WTC11 (cell line): ENCODE results near the gene CACNA1D. TPM values are rescaled to one million over a fixed set of nuclear protein-coding genes. Genes with fewer than 3 reads are reported as not detected.

Experiments
- ATAC-seq: fragments of 200-7000 bp; cut with Tn5 transposase; 2 replicates; pipeline ENCODE4 v1.10.0; 2021; ENCODE audit warnings: mild to moderate bottlenecking, moderate library complexity
- CTCF ChIA-PET: fragments of 300-600 bp; sonication (Branson Sonifier 250); formaldehyde crosslinking; loops from one replicate; lab custom pipeline; 2021; ENCODE audit warnings: antibody characterized with exemption; lab: Charles Lee
- POLR2A ChIA-PET: fragments of 350-600 bp; sonication (Branson Sonifier 250); formaldehyde crosslinking; loops from one replicate; lab custom pipeline; 2021; ENCODE audit warnings: antibody characterized with exemption; lab: Charles Lee
- DNase-seq: peaks from one replicate; pipeline ENCODE4 v3.0.0; 2021; ENCODE audit warnings: low spot score
- H3K27ac Mint-ChIP-seq: 2 replicates; pipeline ENCODE4 v1.8.0; 2021; ENCODE audit warnings: mixed read lengths
- H3K27me3 Mint-ChIP-seq: 2 replicates; pipeline ENCODE4 v1.8.0; 2021; ENCODE audit warnings: low read depth, mild to moderate bottlenecking, moderate library complexity, mixed read lengths
- H3K36me3 Mint-ChIP-seq: 2 replicates; pipeline ENCODE4 v1.8.0; 2021; ENCODE audit warnings: mixed read lengths
- H3K4me1 Mint-ChIP-seq: 2 replicates; pipeline ENCODE4 v1.8.0; 2022; ENCODE audit warnings: mixed read lengths
- H3K4me3 Mint-ChIP-seq: 2 replicates; pipeline ENCODE4 v1.8.0; 2021; ENCODE audit warnings: mild to moderate bottlenecking, moderate library complexity, mixed read lengths
- H3K9me3 Mint-ChIP-seq: 2 replicates; pipeline ENCODE4 v1.8.0; 2021; ENCODE audit warnings: mixed read lengths
- AFF4 ChIP-seq: sonication (generic); formaldehyde crosslinking; IDR thresholded peaks from 2 replicates; pipeline ENCODE4 v1.8.1; 2023; ENCODE audit warnings: mild to moderate bottlenecking, missing genetic modification reagents, borderline replicate concordance
- ATF6 ChIP-seq: sonication (generic); formaldehyde crosslinking; IDR thresholded peaks from 2 replicates; pipeline ENCODE4 v1.8.1; 2023; ENCODE audit warnings: mild to moderate bottlenecking, missing genetic modification reagents
- CBFB ChIP-seq: sonication (generic); formaldehyde crosslinking; IDR thresholded peaks from 2 replicates; pipeline ENCODE4 v1.8.1; 2022; ENCODE audit warnings: mild to moderate bottlenecking, low read depth, missing genetic modification reagents
- E2F4 ChIP-seq: sonication (generic); formaldehyde crosslinking; IDR thresholded peaks from 2 replicates; pipeline ENCODE4 v1.8.1; 2022; ENCODE audit warnings: low read depth, mild to moderate bottlenecking, moderate library complexity, missing genetic modification reagents, borderline replicate concordance
- FOXJ3 ChIP-seq: sonication (generic); formaldehyde crosslinking; IDR thresholded peaks from 2 replicates; pipeline ENCODE4 v1.9.0; 2021; ENCODE audit warnings: missing genetic modification reagents, mild to moderate bottlenecking, borderline replicate concordance
- FOXK1 ChIP-seq: sonication (generic); formaldehyde crosslinking; IDR thresholded peaks from 2 replicates; pipeline ENCODE4 v1.8.0; 2022; ENCODE audit warnings: mild to moderate bottlenecking, moderate library complexity, missing genetic modification reagents
- GABPB1 ChIP-seq: sonication (generic); formaldehyde crosslinking; IDR thresholded peaks from 2 replicates; pipeline ENCODE4 v1.8.1; 2023; ENCODE audit warnings: mild to moderate bottlenecking, missing genetic modification reagents
- JAZF1 ChIP-seq: fragments of 250-450 bp; sonication (Bioruptor Pico); IDR thresholded peaks from 2 replicates; pipeline ENCODE4 v1.9.0; 2021; ENCODE audit warnings: moderate library complexity, mild to moderate bottlenecking, inconsistent platforms
- KAT7 ChIP-seq: sonication (generic); formaldehyde crosslinking; IDR thresholded peaks from 2 replicates; pipeline ENCODE4 v1.8.1; 2023; ENCODE audit warnings: missing genetic modification reagents, mild to moderate bottlenecking, borderline replicate concordance
- MAX ChIP-seq: sonication (generic); formaldehyde crosslinking; IDR thresholded peaks from 2 replicates; pipeline ENCODE4 v1.8.0; 2022; ENCODE audit warnings: mild to moderate bottlenecking, missing genetic modification reagents
- NR3C1 ChIP-seq: sonication (generic); formaldehyde crosslinking; conservative IDR thresholded peaks from 2 replicates; pipeline ENCODE4 v1.8.1; 2023; ENCODE audit warnings: low read depth, mild to moderate bottlenecking, missing genetic modification reagents
- PREB ChIP-seq: sonication (generic); formaldehyde crosslinking; IDR thresholded peaks from 2 replicates; pipeline ENCODE4 v1.8.1; 2022; ENCODE audit warnings: mild to moderate bottlenecking, missing genetic modification reagents, moderate library complexity, borderline replicate concordance
- SOX15 ChIP-seq: fragments of 250-450 bp; sonication (Bioruptor Pico); IDR thresholded peaks from 2 replicates; pipeline ENCODE4 v1.9.0; 2021; ENCODE audit warnings: mild to moderate bottlenecking
- USF2 ChIP-seq: sonication (generic); formaldehyde crosslinking; IDR thresholded peaks from 2 replicates; pipeline ENCODE4 v1.8.1; 2023; ENCODE audit warnings: mild to moderate bottlenecking, missing genetic modification reagents, moderate library complexity
- ZBTB21 ChIP-seq: sonication (generic); formaldehyde crosslinking; IDR thresholded peaks from 2 replicates; pipeline ENCODE4 v1.8.1; 2023; ENCODE audit warnings: mild to moderate bottlenecking, missing genetic modification reagents, borderline replicate concordance
- ZNF281 ChIP-seq: sonication (generic); formaldehyde crosslinking; IDR thresholded peaks from 2 replicates; pipeline ENCODE4 v1.8.0; 2023; ENCODE audit warnings: mild to moderate bottlenecking, missing genetic modification reagents
- ZNF396 ChIP-seq: fragments of 250-450 bp; sonication (Bioruptor Pico); IDR thresholded peaks from 2 replicates; pipeline ENCODE4 v1.8.0; 2021; ENCODE audit warnings: mild to moderate bottlenecking, moderate library complexity, borderline replicate concordance
- ZSCAN18 ChIP-seq: fragments of 250-450 bp; sonication (Bioruptor Pico); IDR thresholded peaks from 2 replicates; pipeline ENCODE4 v2.1.2; 2022; ENCODE audit warnings: mild to moderate bottlenecking, moderate library complexity
- total RNA-seq: library from RNA; stranded (reverse); gene quantifications from 3 replicates; pipeline ENCODE4 v1.2.3, GENCODE V29; 2021

Gene CACNA1D
- total RNA-seq, 1 experiment from 2014 or later = 2.3 TPM

- TF ChIP-seq CBFB (no peak), MAX (CRISPR knock-in tag) (no peak)
Measured at GRCh38 chr3:53688989-53689388, 194.6 kb downstream of the CACNA1D start (continued).

- POLR2A ChIA-PET = no interaction called here
- no peak overlapping the region for H3K27ac Mint-ChIP-seq
- CTCF ChIA-PET = interaction anchor here (0.6 to 2.3 kb wide), 6 partner anchors 10 to 98 kb away, joined by 3 to 10 read pairs (median 4); no protein-coding TSS in a partner anchor
- no peaks in the 10 kb centered on the region; the same call in 1 of the 2 replicates for H3K27me3 Mint-ChIP-seq
- no peak overlapping the region for H3K4me3 Mint-ChIP-seq
- ATAC-seq = no peak
- no peaks in the 10 kb centered on the region for H3K36me3 Mint-ChIP-seq
- TF ChIP-seq ZNF396 (no peak), FOXJ3 (CRISPR knock-in tag) (no peak)
- TF ChIP-seq, all 79 proteins: peak for 0
- H3K4me1 Mint-ChIP-seq = no peaks in the 10 kb centered on the region
- no peaks in the 10 kb centered on the region for H3K9me3 Mint-ChIP-seq
- DNase-seq = no peak
Measured at GRCh38 chr3:53689681-53690080, 195.3 kb downstream of the CACNA1D start.

GRCh38 chr3:53690521-53690920, 196.1 kb downstream of the CACNA1D start:
- POLR2A ChIA-PET = no interaction called here
- H3K27me3 Mint-ChIP-seq = no peaks in the 10 kb centered on the region; the same call in 1 of the 2 replicates
- no peaks in the 10 kb centered on the region for H3K4me1 Mint-ChIP-seq
- DNase-seq = no peak
- H3K4me3 Mint-ChIP-seq = no peak overlapping the region
- H3K27ac Mint-ChIP-seq = no peak overlapping the region
- CTCF ChIA-PET = interaction anchor here (0.6 to 2.3 kb wide), 6 partner anchors 11 to 54 kb away, joined by 3 to 10 read pairs (median 4); no protein-coding TSS in a partner anchor
- no peaks in the 10 kb centered on the region for H3K36me3 Mint-ChIP-seq
- H3K9me3 Mint-ChIP-seq = no peaks in the 10 kb centered on the region
- no peak for ATAC-seq
- TF ChIP-seq NR3C1 = no peak
- TF ChIP-seq E2F4 = no peak
- no peak for TF ChIP-seq AFF4 (CRISPR knock-in tag)
- no peak for TF ChIP-seq SOX15 (CRISPR knock-in tag)
- TF ChIP-seq GABPB1 = no peak
- TF ChIP-seq KAT7 = no peak
- TF ChIP-seq ATF6 (CRISPR knock-in tag) = no peak
- no peak for TF ChIP-seq USF2 (CRISPR knock-in tag)
- no peak for TF ChIP-seq CBFB
- TF ChIP-seq ZBTB21 = no peak
- TF ChIP-seq MAX (CRISPR knock-in tag) = no peak
- TF ChIP-seq PREB (CRISPR knock-in tag) = no peak
- TF ChIP-seq FOXK1 (CRISPR knock-in tag) = no peak
- TF ChIP-seq JAZF1 = no peak
- no peak for TF ChIP-seq ZNF281 (CRISPR knock-in tag)
- no peak for TF ChIP-seq ZSCAN18 (CRISPR knock-in tag)
